ENCODE results near the gene PLA2G2A. TPM values are rescaled to one million over a fixed set of nuclear protein-coding genes. Genes with fewer than 3 reads are reported as not detected.

The PLA2G2A gene
- total RNA-seq, 1 experiment from 2014 or later, result 7.1 TPM

- no peaks in the 10 kb centered on the region for H3K9me3 Mint-ChIP-seq
- Histone ChIP-seq H3K27me3 (ENCODE audit: insufficient read depth, low read length) (no peaks in the 10 kb centered on the region), H4K8ac (replicated peaks; ENCODE audit: insufficient read length, low read depth, low read length) (no peak overlapping the region), H3K4me1 (ENCODE audit: insufficient read depth, low read length) (peaks cover 5% of the 10 kb centered on the region; the same call in 1 of the 2 replicates), H3K9me3 (ENCODE audit: control insufficient read depth, low read depth, low read length) (no peaks in the 10 kb centered on the region), H2AFZ (ENCODE audit: low read length) (no peak overlapping the region), H3K9ac (ENCODE audit: extremely low read depth, insufficient read length, low read length) (no peak overlapping the region), H2AK5ac (ENCODE audit: insufficient read length, low read length) (no peak overlapping the region), H3K27ac (ENCODE audit: insufficient read length, low read depth, low read length) (no peak overlapping the region), H3K4ac (ENCODE audit: low read depth, low read length) (no peak overlapping the region), H4K5ac (ENCODE audit: insufficient read length, low read depth, low read length) (no peak overlapping the region), H2BK120ac (ENCODE audit: low read depth, low read length, poor library complexity, severe bottlenecking) (no peak overlapping the region), H3K23me2 (ENCODE audit: insufficient read length, low read depth, low read length, poor library complexity, severe bottlenecking) (no peaks in the 10 kb centered on the region), H2BK20ac (ENCODE audit: low read depth, low read length, poor library complexity, severe bottlenecking) (no peak overlapping the region), H2BK15ac (ENCODE audit: low read depth, low read length) (no peak overlapping the region), H4K91ac (ENCODE audit: insufficient read length, low read depth, low read length) (no peak overlapping the region), H2BK5ac (ENCODE audit: insufficient read length, low read length) (no peak overlapping the region), H3T11ph (ENCODE audit: low read length) (no peak overlapping the region), H3K79me1 (ENCODE audit: insufficient read depth, low read depth, low read length, poor library complexity, severe bottlenecking) (no peaks in the 10 kb centered on the region), H4K20me1 (ENCODE audit: control insufficient read depth, insufficient read depth, insufficient read length) (no peaks in the 10 kb centered on the region), H3K23ac (ENCODE audit: insufficient read length, low read depth, low read length) (no peak overlapping the region), H2BK12ac (ENCODE audit: insufficient read length, low read depth, low read length) (no peak overlapping the region), H3K79me2 (ENCODE audit: insufficient read depth, low read length) (no peaks in the 10 kb centered on the region), H3K4me2 (ENCODE audit: insufficient read depth, insufficient read length, low read length) (no peak overlapping the region), H3K18ac (ENCODE audit: insufficient read length, low read depth, low read length) (no peak overlapping the region), H3K56ac (ENCODE audit: insufficient read length, low read depth, low read length) (no peak overlapping the region), H3K14ac (ENCODE audit: insufficient read depth, low read length) (no peak overlapping the region)
- no peak overlapping the region for H3K4me3 Mint-ChIP-seq
- no peak for DNase-seq
- no peak for TF ChIP-seq CTCF (conservative IDR thresholded peaks at IDR 0.05)
- WGBS (ENCODE audit: extremely low coverage, insufficient read length, low lambda C conversion rate), result no CpG with 5 or more reads among the region's 3 CpGs
- no peaks in the 10 kb centered on the region for H3K36me3 Mint-ChIP-seq (ENCODE audit: insufficient read depth in 1 of 3, low read depth in 3 of 3)
- no peaks in the 10 kb centered on the region; the same call in none of the 2 replicates for H3K27me3 Mint-ChIP-seq (ENCODE audit: low read depth)
- H3K27ac Mint-ChIP-seq, result no peak overlapping the region
- H3K4me1 Mint-ChIP-seq, result peaks cover 13 to 19% of the 10 kb centered on the region in 2 experiments
These were observed 5.8 kb downstream of the PLA2G2A start for GRCh38 chr1:19973616-19974015.

All from H9 (cell line).